ENCODE measurements around the gene ACRV1. TPM values are rescaled to one million over a fixed set of nuclear protein-coding genes. Genes with fewer than 3 reads are reported as not detected.

ACRV1 gene
- total and polyA plus RNA-seq, 2 of the 4 experiments (the other 2 are of a cell fraction): not detected

GRCh38 chr11:125667151-125667550 lies 13.5 kb downstream of the ACRV1 start:
- dilution Hi-C loops (cut with HindIII; ENCODE audit: low sequenced_read_pairs, unreplicated experiment): no loop called here
- Histone ChIP-seq H4K20me1 (ENCODE audit: insufficient read depth, low read length) (no peaks in the 10 kb centered on the region), H4K91ac (ENCODE audit: insufficient read depth, low read depth, low read length) (no peak overlapping the region), H3K9me3 (ENCODE audit: control insufficient read depth, insufficient read depth, low read length) (no peaks in the 10 kb centered on the region), H3K27me3 (ENCODE audit: control insufficient read depth, insufficient read depth, low read length) (no peaks in the 10 kb centered on the region), H3K56ac (ENCODE audit: extremely low read depth, insufficient read depth, low read length) (no peak overlapping the region), H2BK5ac (ENCODE audit: low read depth, low read length, poor library complexity, severe bottlenecking) (no peak overlapping the region), H2BK120ac (ENCODE audit: low read depth, low read length) (no peak overlapping the region), H2BK20ac (ENCODE audit: low read depth, low read length) (no peak overlapping the region), H3K18ac (ENCODE audit: low read depth, low read length) (no peak overlapping the region), H3K4me3 (ENCODE audit: insufficient read depth, low read depth, low read length) (no peak overlapping the region), H3K23ac (ENCODE audit: low read depth, low read length) (no peak overlapping the region), H3K4me2 (ENCODE audit: low read depth, low read length) (no peak overlapping the region), H3K36me3 (ENCODE audit: control insufficient read depth, insufficient read depth, low read length) (no peaks in the 10 kb centered on the region), H3K4ac (ENCODE audit: low read depth, low read length) (no peak overlapping the region), H4K5ac (ENCODE audit: low read depth, low read length) (no peak overlapping the region), H3K9ac (ENCODE audit: low read depth, low read length) (no peak overlapping the region), H4K8ac (ENCODE audit: low read depth in 2 of 2, low read length in 2 of 2) (no peak overlapping the region), H3K4me1 (ENCODE audit: control insufficient read depth, insufficient read depth, low read length) (no peaks in the 10 kb centered on the region), H2AFZ (replicated peaks; ENCODE audit: low read length, poor library complexity) (no peak overlapping the region), H3K14ac (replicated peaks; ENCODE audit: low read depth, low read length) (no peak overlapping the region), H3K27ac (ENCODE audit: insufficient read depth, low read length) (no peak overlapping the region), H3K79me1 (ENCODE audit: low read depth in 1 of 2, low read length in 2 of 2) (peaks cover 3 to 4% of the 10 kb centered on the region in 2 experiments; a peak in 2 of 4 replicates), H2AK5ac (ENCODE audit: low read depth, low read length) (no peak overlapping the region), H2AK9ac (replicated peaks; ENCODE audit: low read depth, low read length, poor library complexity) (no peak overlapping the region), H3K9me1 (ENCODE audit: insufficient read depth, low read length) (peaks cover 2% of the 10 kb centered on the region; the same call in 1 of the 2 replicates), H2BK15ac (ENCODE audit: low read depth, low read length) (no peak overlapping the region)
- WGBS, 2 experiments (ENCODE audit: extremely low coverage in 2 of 2, insufficient read length in 1 of 2): no CpG with 5 or more reads among the region's 2 CpGs
- CTCF ChIA-PET: no interaction called here
- intact Hi-C loops (cut with micrococcal nuclease): no loop called here
- ATAC-seq (ENCODE audit: low read depth) (no peak), DNase-seq (no peak)
- POLR2A ChIA-PET (ENCODE audit: unreplicated experiment): no interaction called here
- TF ChIP-seq RCOR1 (IDR thresholded peaks at IDR 0.05; ENCODE audit: insufficient replicate concordance, low read length): no peak
- no peak for TF ChIP-seq USF2 (IDR thresholded peaks at IDR 0.05; ENCODE audit: low read depth, low read length)
- no peak for TF ChIP-seq CTCF (conservative IDR thresholded peaks at IDR 0.05; ENCODE audit: low read depth, low read length)
- TF ChIP-seq POLR2A (IDR thresholded peaks at IDR 0.05; ENCODE audit: low read depth, low read length): no peak
- no peak for TF ChIP-seq FOS (IDR thresholded peaks at IDR 0.05; ENCODE audit: low read depth, low read length)
- TF ChIP-seq MXI1 (IDR thresholded peaks at IDR 0.05; ENCODE audit: borderline replicate concordance, low read depth, low read length): no peak
- no peak for TF ChIP-seq ELK1 (IDR thresholded peaks at IDR 0.05; ENCODE audit: borderline replicate concordance, low read depth, low read length)
- no peak for TF ChIP-seq MAFK (IDR thresholded peaks at IDR 0.05; ENCODE audit: low read depth, low read length)
- TF ChIP-seq SMC3 (IDR thresholded peaks at IDR 0.05; ENCODE audit: low read depth, low read length): no peak
- no peak for TF ChIP-seq NFE2L2 (IDR thresholded peaks at IDR 0.05; ENCODE audit: low read depth, low read length)
- no peak for TF ChIP-seq CEBPB (IDR thresholded peaks at IDR 0.05; ENCODE audit: low read depth, low read length)
- no peak for TF ChIP-seq MAZ (IDR thresholded peaks at IDR 0.05; ENCODE audit: borderline replicate concordance, low read depth, low read length)
- no peak for TF ChIP-seq BHLHE40 (IDR thresholded peaks at IDR 0.05; ENCODE audit: low read depth, low read length)
- TF ChIP-seq RFX5 (IDR thresholded peaks at IDR 0.05; ENCODE audit: low read depth, low read length): no peak
- no peak for TF ChIP-seq RAD21 (IDR thresholded peaks at IDR 0.05; ENCODE audit: low read length)
- no TSS peak for BruUV-seq (replicated peaks)
- in situ Hi-C loops (cut with MboI; ENCODE audit: low sequenced_read_pairs): no loop called here
